Measurements from ENCODE around the gene ADAM10.

Gene ADAM10

GRCh38 chr15:58628206-58628947 is 121.1 kb downstream of the ADAM10 start:
- no peak for TF ChIP-seq EZH2phosphoT487 (IDR thresholded peaks at IDR 0.05; ENCODE audit: borderline replicate concordance)
- no peak for TF ChIP-seq CTCF (conservative IDR thresholded peaks at IDR 0.05; ENCODE audit: low read length)
- Histone ChIP-seq H3K27me3 (ENCODE audit: insufficient read depth, low read length, poor library complexity, severe bottlenecking) (no peaks in the 10 kb centered on the region), H3K9me3 (ENCODE audit: insufficient read depth, low read depth, low read length) (no peaks in the 10 kb centered on the region), H3K4me2 (ENCODE audit: low read depth, low read length, poor library complexity, severe bottlenecking) (peak overlapping the region; percentile 73), H3K4me3 (ENCODE audit: low read length, poor library complexity, severe bottlenecking) (peak overlapping the region; percentile 59), H3K36me3 (ENCODE audit: insufficient read depth, low read length) (peaks cover 69% of the 10 kb centered on the region), H3K4me1 (ENCODE audit: insufficient read depth, low read length, poor library complexity, severe bottlenecking) (peaks cover 24% of the 10 kb centered on the region), H3K9me2 (replicated peaks; ENCODE audit: low read depth, low read length) (no peaks in the 10 kb centered on the region), H3F3A (ENCODE audit: low read depth) (0 out of 2 replicates have a peak, but pooled peaks cover 5% of the 10 kb centered on the region), H4K20me1 (ENCODE audit: insufficient read depth, low read length, poor library complexity, severe bottlenecking) (no peaks in the 10 kb centered on the region), H2AFZ (ENCODE audit: low read length) (no peak overlapping the region), H3K9ac (ENCODE audit: low read depth, low read length, poor library complexity, severe bottlenecking) (peak overlapping the region; percentile 66), H3K79me2 (ENCODE audit: insufficient read depth, low read length) (no peaks in the 10 kb centered on the region)

GRCh38 chr15:58627701-58628100 is 121.8 kb downstream of the ADAM10 start:
- H3K4me3 ChIP-seq (ENCODE audit: low read length, poor library complexity, severe bottlenecking), result no peak overlapping the region
- no peaks in the 10 kb centered on the region for H3K9me2 ChIP-seq (replicated peaks; ENCODE audit: low read depth, low read length)
- H3K4me2 ChIP-seq (ENCODE audit: low read depth, low read length, poor library complexity, severe bottlenecking), result peak overlapping the region; percentile 73
- 0 out of 2 replicates have a peak, but pooled peaks cover 5% of the 10 kb centered on the region for H3F3A ChIP-seq (ENCODE audit: low read depth)
- peak overlapping the region; percentile 66 for H3K9ac ChIP-seq (ENCODE audit: low read depth, low read length, poor library complexity, severe bottlenecking)
- peaks cover 66% of the 10 kb centered on the region for H3K36me3 ChIP-seq (ENCODE audit: insufficient read depth, low read length)
- no peaks in the 10 kb centered on the region for H3K9me3 ChIP-seq (ENCODE audit: insufficient read depth, low read depth, low read length)
- H3K27me3 ChIP-seq (ENCODE audit: insufficient read depth, low read length, poor library complexity, severe bottlenecking), result no peaks in the 10 kb centered on the region
- peaks cover 30% of the 10 kb centered on the region for H3K4me1 ChIP-seq (ENCODE audit: insufficient read depth, low read length, poor library complexity, severe bottlenecking)
- no peaks in the 10 kb centered on the region for H4K20me1 ChIP-seq (ENCODE audit: insufficient read depth, low read length, poor library complexity, severe bottlenecking)
- H2AFZ ChIP-seq (ENCODE audit: low read length), result no peak overlapping the region
- TF ChIP-seq EZH2phosphoT487 (IDR thresholded peaks at IDR 0.05; ENCODE audit: borderline replicate concordance) (no peak), CTCF (conservative IDR thresholded peaks at IDR 0.05; ENCODE audit: low read length) (no peak)
- H3K79me2 ChIP-seq (ENCODE audit: insufficient read depth, low read length), result no peaks in the 10 kb centered on the region

- Histone ChIP-seq H3K4me3 (ENCODE audit: low read length, poor library complexity, severe bottlenecking) (no peak overlapping the region), H3K9me3 (ENCODE audit: insufficient read depth, low read depth, low read length) (no peaks in the 10 kb centered on the region), H3F3A (ENCODE audit: low read depth) (0 out of 2 replicates have a peak, but pooled peaks cover 5% of the 10 kb centered on the region), H2AFZ (ENCODE audit: low read length) (no peak overlapping the region), H3K36me3 (ENCODE audit: insufficient read depth, low read length) (peaks cover 59% of the 10 kb centered on the region), H4K20me1 (ENCODE audit: insufficient read depth, low read length, poor library complexity, severe bottlenecking) (no peaks in the 10 kb centered on the region), H3K79me2 (ENCODE audit: insufficient read depth, low read length) (no peaks in the 10 kb centered on the region), H3K4me2 (ENCODE audit: low read depth, low read length, poor library complexity, severe bottlenecking) (no peak overlapping the region), H3K27me3 (ENCODE audit: insufficient read depth, low read length, poor library complexity, severe bottlenecking) (no peaks in the 10 kb centered on the region), H3K9me2 (replicated peaks; ENCODE audit: low read depth, low read length) (no peaks in the 10 kb centered on the region), H3K9ac (ENCODE audit: low read depth, low read length, poor library complexity, severe bottlenecking) (no peak overlapping the region), H3K4me1 (ENCODE audit: insufficient read depth, low read length, poor library complexity, severe bottlenecking) (peaks cover 33% of the 10 kb centered on the region)
- TF ChIP-seq EZH2phosphoT487 (IDR thresholded peaks at IDR 0.05; ENCODE audit: borderline replicate concordance), result no peak
- no peak for TF ChIP-seq CTCF (conservative IDR thresholded peaks at IDR 0.05; ENCODE audit: low read length)
These were observed 122.5 kb downstream of the ADAM10 start for GRCh38 chr15:58627046-58627445.

All from Loucy (cell line).